Measurements from ENCODE around the gene KIF11. TPM values are rescaled to one million over a fixed set of nuclear protein-coding genes. Genes with fewer than 3 reads are reported as not detected.
"Not testable (repeated sequence)": the region's sequence is repeated elsewhere in the genome, so short reads cannot be mapped to it uniquely, and the experiment has no call there.

KIF11 gene
- total and polyA plus RNA-seq, 2 of the 13 experiments (the other 11 are each of a cell fraction or from before 2014, with no cell fraction given) = 8.7 to 38.4 TPM

GRCh38 chr10:92569663-92570062, 23.3 kb upstream of the KIF11 start:
- WGBS (ENCODE audit: low lambda C conversion rate) = 95% methylated on average over 5 of the region's 5 CpGs
- CTCF ChIA-PET (ENCODE audit: low intra/inter-chr PET ratio, low total read pairs); DNase-seq (ENCODE audit: low spot score): not testable (repeated sequence)

DNA sequence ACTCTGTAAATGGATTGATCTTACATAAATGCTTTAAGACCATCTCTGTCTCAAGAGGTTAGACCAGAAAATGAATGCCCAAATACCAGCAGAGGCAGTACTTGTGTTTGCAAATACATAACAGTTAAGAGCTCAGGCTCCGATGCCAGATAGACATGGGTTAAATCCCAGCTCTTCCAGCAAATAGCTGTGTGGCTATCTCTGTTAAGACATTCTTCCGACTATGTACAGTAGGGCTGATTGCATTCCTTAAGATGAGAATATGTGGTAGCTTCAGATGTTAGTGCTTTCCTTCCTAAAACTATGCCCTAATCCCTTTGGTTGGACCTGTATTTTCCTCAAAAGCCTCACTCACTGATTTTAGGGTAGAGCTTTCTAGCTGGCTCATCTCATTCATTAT, 21.3 kb upstream of the KIF11 start:
- TF ChIP-seq ZNF652 (CRISPR knock-in tag; IDR thresholded peaks at IDR 0.05; ENCODE audit: borderline replicate concordance, low read depth) (peak; percentile 42; the same call in 1 of the 2 replicates), PHF21A (CRISPR knock-in tag; IDR thresholded peaks at IDR 0.05) (no peak)
- ChIA-PET POLR2A (interaction anchor here (0.6 to 5.3 kb wide), 2 partner anchors 20 to 739 kb away, joined by 4 to 71 read pairs; partner anchors contain the start of gene KIF11), CTCF (ENCODE audit: low intra/inter-chr PET ratio, low total read pairs) (no interaction called here)
- DNase-seq (ENCODE audit: low spot score) (no peak), ATAC-seq (no peak), FAIRE-seq (no peak)
- in situ Hi-C loops (cut with HindIII; ENCODE audit: extremely low pct_ligation_motif_present, low pct_unique_long_range_greater_than_20kb) = loop anchor here (5.0 kb wide), 1 partner anchor 49 kb away; no protein-coding TSS in a partner anchor
- WGBS (ENCODE audit: low lambda C conversion rate) = 74% methylated on average over 2 of the region's 2 CpGs
- no peaks in the 10 kb centered on the region; a peak in 1 of 5 replicates for H3K27me3 ChIP-seq (ENCODE audit: control insufficient read depth in 1 of 2, insufficient read depth in 2 of 2, low read length in 2 of 2)
- no peaks in the 10 kb centered on the region for H4K20me1 ChIP-seq (ENCODE audit: insufficient read depth, low read length)
- H3K36me3 ChIP-seq (replicated peaks in 1 of 2; ENCODE audit: control insufficient read depth in 1 of 2, insufficient read depth in 2 of 2, low read length in 2 of 2) = peaks cover 0 to 8% of the 10 kb centered on the region in 2 experiments; a peak in 2 of 5 replicates
- H3K9ac ChIP-seq (ENCODE audit: insufficient read depth, low read depth, low read length) = no peak overlapping the region
- intact Hi-C loops (cut with micrococcal nuclease; ENCODE audit: unreplicated experiment) = no loop called here
- BruUV-seq (replicated peaks) = no TSS peak
- H3K4me3 ChIP-seq (replicated peaks in 1 of 3; ENCODE audit: insufficient read depth in 1 of 3, low read depth in 2 of 3, low read length in 3 of 3) = peak overlapping the region; percentile 12 to 69 (median 23); a peak in 2 of 6 replicates
- H3K9me3 ChIP-seq (ENCODE audit: low read length) = no peaks in the 10 kb centered on the region
- no peak overlapping the region for H3K27ac ChIP-seq (ENCODE audit: extremely low read length, insufficient read depth, low read length)
- no peak overlapping the region for H2AFZ ChIP-seq (ENCODE audit: low read length)
- peaks cover 59% of the 10 kb centered on the region for H3K79me2 ChIP-seq (ENCODE audit: insufficient read depth, low read length)
- H3K4me2 ChIP-seq (ENCODE audit: low read depth, low read length) = peak overlapping the region; percentile 92
- peaks cover 43% of the 10 kb centered on the region for H3K4me1 ChIP-seq (ENCODE audit: insufficient read depth, low read length)

More at GRCh38 chr10:92569663-92570062, 23.3 kb upstream of the KIF11 start:
- peaks cover 38% of the 10 kb centered on the region for H3K4me1 ChIP-seq (ENCODE audit: insufficient read depth, low read length)
- H3K27me3 ChIP-seq (ENCODE audit: control insufficient read depth in 1 of 2, insufficient read depth in 2 of 2, low read length in 2 of 2); ATAC-seq; H3K9me3 ChIP-seq (ENCODE audit: low read length); H3K36me3 ChIP-seq (replicated peaks in 1 of 2; ENCODE audit: control insufficient read depth in 1 of 2, insufficient read depth in 2 of 2, low read length in 2 of 2); H3K4me2 ChIP-seq (ENCODE audit: low read depth, low read length); H2AFZ ChIP-seq (ENCODE audit: low read length); intact Hi-C loops (cut with micrococcal nuclease; ENCODE audit: unreplicated experiment); H3K9ac ChIP-seq (ENCODE audit: insufficient read depth, low read depth, low read length); H3K27ac ChIP-seq (ENCODE audit: extremely low read length, insufficient read depth, low read length); BruUV-seq (replicated peaks); FAIRE-seq; POLR2A ChIA-PET; H4K20me1 ChIP-seq (ENCODE audit: insufficient read depth, low read length); H3K4me3 ChIP-seq (replicated peaks in 1 of 3; ENCODE audit: insufficient read depth in 1 of 3, low read depth in 2 of 3, low read length in 3 of 3): not testable (repeated sequence)
- H3K79me2 ChIP-seq (ENCODE audit: insufficient read depth, low read length) = peaks cover 71% of the 10 kb centered on the region
- 0 out of 2 replicates have a peak, but pooled peaks have one; percentile 67 for TF ChIP-seq ZKSCAN1 (IDR thresholded peaks at IDR 0.05; ENCODE audit: low read length)
- in situ Hi-C loops (cut with HindIII; ENCODE audit: extremely low pct_ligation_motif_present, low pct_unique_long_range_greater_than_20kb) = loop anchor here (5.0 kb wide), 1 partner anchor 47 kb away; no protein-coding TSS in a partner anchor

Data from HepG2 (cell line).